Activated CD8-positive, alpha-beta memory T cell treated with anti-CD3 and anti-CD28 coated beads, Interleukin-2, amount 50 U/mL, for 24 hours (primary cell): ENCODE measurements around the gene MIF4GD.
"Not testable (repeated sequence)": the region's sequence is repeated elsewhere in the genome, so short reads cannot be mapped to it uniquely, and the experiment has no call there.

ENCODE experiments used
- DNase-seq: peaks from one replicate; pipeline ENCODE4 v3.0.0-alpha.2; 2020; ENCODE audit errors: extremely low read depth

Gene MIF4GD

DNA sequence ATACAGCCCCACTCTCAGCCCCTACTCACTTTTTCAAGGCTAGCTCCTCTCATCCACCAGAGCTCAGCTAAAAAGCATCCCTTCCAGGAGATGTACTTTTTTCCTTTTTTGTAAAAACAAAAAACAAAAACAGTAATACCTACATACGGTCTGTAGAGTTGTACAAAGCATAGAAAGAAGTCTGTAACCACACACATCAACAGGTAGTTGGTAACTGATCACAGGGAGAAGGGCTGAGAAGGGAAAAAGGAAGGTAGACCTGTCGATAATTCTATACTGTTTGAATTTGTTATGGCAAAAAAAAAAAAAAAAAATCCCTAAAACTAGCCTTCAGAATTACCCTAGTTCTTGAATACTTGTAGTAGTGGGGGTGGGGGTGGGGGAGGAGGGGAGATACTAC, 17.3 kb upstream of the MIF4GD start:
- no peak for DNase-seq

DNA sequence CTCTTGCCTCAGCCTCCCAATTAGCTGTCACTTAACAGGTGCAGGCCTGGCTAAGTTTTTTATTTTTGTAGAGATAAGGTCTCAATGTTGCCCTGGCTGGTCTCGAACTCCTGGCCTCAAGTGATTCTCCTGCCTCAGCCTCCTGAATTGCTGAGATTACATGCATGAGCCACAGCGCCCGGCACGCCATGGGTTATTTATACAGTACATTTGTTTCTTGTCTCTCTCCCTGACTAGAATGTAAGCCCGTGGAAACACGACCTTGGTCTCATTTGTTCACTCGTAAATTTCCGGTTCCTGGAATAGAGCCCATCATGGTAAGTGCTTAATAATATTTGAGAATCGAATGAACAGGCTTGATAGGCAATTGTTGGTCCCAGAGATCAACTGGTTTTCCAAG, 16.2 kb upstream of the MIF4GD start:
- no peak for DNase-seq

DNA sequence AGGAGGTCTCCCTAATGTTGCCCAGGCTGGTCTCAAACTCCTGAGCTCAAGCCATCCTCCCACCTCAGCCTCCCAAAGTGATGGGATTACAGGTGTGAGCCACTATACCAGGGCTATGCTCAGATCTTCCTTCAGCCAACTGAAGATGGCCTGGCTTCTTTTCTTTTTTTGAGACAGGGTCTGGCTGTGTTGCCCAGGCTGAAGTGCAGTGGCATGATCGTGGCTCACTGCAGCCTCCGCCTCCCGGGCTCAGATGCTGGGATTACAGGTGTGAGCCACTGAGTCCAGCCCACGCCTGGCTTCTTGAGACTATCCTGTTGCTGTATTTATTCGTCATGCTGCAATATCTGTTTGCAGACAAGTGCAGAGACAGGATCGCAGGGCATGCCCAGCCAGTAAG, 14.1 kb upstream of the MIF4GD start:
- DNase-seq, result no peak

DNA sequence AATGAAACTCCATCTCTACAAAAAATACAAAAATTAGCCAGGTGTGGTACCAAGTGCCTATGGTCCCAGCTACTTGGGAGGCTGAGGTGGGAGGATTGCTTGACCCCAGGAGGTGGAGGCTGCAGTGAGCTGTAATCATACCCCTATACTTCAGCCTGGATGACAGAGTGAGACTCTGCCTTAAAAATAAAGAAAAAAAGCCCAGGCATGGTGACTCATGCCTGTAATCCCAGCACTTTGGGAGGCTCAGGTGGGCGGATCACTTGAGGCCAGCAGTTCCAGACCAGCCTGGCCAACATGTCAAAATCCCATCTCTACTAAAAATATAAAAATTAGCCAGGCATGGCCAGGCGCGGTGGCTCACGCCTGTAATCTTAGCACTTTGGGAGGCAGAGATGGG, 9.2 kb upstream of the MIF4GD start:
- DNase-seq, result not testable (repeated sequence)

DNA sequence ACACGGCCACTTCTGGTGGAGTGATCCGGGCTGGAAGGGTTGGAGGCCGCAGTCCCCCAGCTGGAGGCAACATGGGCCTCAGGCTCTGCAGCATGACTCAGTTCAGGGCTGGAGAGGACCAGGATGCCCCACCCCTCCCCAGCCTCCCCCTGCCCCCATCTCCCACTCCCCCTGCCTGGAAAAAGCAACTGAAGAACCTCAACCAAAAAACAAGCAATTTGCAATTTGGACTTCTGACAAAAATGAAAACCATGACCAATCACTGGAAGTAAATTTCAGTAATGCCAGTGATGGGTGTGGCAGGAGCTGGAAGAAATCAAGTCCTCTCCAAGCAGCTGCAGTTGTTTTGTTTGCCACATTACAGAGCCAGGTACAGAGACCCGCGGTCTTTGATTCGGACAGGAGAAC, 6.6 kb upstream of the MIF4GD start:
- no peak for DNase-seq

DNA sequence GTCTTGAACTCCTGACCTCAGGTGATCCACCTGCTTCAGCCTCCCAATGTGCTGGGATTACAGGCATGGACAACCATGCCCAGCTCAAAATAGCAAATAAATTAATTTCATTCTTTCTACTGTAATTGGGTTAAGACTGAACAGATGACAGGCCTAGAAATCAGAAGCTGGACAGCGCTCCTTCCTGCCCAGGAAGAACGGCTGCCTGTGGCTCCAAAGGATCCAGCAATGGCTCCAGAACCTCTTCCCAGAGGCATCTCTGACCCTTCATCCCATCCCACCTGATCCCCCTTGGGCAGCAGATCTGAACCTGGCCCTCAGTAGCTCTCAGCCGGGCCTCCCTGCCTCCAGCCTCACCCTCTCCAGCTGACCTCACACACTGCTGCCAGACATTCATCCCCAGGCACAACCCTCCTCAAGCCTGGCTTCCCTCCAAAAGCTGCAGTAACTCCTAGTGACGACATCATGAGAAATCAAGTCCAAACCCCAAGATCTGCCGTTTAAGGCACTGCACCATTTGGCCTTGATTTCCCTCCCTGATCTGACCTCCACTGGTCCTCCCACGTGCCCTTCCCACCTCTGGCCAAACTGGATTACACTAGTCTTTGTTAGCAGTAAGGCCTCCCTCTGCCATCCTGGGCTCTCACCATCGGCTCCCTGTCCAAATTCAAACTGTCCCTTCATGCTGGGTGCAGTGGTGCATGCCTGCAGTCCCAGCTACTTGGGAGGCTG, 3.1 kb upstream of the MIF4GD start:
- DNase-seq, result no peak

DNA sequence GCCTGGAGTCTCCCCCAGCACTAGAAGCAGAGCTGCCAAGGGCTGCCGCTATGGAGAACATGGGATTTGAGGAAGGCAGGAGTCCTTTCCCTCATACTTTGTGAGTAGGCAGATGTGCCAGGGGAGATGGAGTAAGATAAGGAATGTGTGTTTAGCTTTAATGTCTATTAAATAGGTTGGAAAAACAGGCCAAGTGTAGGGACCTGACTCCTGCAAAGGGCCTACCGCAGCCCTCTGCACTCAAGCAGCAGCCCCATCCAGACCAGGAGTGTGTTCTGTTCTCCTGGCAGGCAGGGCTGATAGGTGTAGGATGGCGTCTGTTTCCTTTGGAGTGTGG, 1.8 kb upstream of the MIF4GD start:
- no peak for DNase-seq

DNA sequence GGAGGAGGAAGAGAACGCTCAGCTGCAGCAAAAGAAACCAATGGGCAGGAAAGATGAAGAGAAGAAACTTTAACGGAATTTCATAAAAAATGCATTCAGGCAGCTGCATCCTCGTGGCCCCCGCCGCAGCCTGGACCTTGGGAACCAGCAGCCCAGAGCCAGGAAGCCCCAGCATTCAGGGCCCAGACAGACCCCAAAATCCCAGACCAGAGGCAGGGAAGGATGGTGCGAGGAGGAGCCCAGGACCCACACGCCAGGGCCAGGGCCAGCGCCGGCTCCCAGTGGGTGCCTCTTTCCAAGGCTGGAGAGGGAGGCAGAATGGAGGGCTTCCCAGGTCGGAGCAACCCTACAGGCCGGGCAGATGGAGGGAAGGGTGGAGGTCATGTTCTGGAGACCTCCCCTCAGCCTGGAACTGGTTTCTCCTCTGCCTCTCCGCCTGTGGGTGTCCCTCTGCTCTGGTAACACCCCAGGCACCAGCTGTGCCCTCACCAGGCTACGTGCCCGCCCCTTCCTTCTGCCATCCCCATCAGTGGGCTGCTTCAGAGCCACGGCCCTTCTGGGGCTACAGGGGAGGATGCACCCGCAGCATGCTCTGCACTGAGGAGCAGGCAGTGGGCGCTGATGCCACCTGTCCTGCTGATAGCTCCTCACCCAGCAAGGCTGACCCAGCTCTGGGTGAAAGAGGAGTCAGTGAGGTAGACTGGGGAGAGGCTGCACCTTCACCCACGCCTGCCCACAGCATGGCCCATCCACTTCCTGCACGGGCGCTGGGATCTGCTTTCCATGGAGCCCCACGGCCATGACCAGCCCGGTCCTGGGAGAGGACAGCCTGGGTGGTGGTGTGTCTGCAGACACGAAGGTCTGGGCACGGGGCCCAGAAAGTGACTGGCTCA, 1.2 kb upstream of the MIF4GD start:
- no peak for DNase-seq

DNA sequence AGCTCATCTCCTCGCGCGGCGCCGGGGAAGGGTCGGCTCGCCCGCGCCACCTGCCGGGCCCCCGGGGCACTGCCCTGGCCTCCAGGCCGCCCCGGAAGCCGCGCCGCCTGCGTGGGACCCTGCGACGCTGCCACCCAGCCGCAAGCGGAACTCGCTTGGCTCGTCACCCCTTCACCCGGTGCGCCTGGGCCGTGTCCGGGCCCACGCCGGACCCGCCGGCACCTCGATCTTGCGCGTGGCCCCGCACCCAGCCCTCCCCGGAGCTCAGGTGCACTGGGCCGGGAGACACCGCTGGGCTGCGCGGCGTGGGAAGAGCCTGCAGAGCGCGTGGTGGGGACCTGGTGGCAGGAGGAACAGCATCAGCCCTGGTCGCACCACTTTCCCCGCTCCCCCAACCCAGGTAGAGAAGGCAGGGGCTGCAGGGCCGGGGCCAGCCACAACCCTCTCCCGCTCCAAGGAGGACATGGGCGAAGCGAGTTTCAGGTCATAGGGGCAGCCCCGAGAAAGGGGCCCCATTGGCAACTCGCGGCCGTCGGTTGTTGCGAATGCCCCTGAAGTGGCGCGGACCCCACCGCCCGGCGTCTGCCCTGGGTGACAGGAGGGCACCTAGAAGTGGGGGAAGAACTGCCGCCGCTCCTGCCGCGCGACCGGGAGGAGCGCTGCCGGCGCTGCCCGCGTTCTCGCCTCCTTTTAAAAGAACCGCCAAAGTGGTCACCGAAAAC, 363 bp upstream of the MIF4GD start:
- no peak for DNase-seq

DNA sequence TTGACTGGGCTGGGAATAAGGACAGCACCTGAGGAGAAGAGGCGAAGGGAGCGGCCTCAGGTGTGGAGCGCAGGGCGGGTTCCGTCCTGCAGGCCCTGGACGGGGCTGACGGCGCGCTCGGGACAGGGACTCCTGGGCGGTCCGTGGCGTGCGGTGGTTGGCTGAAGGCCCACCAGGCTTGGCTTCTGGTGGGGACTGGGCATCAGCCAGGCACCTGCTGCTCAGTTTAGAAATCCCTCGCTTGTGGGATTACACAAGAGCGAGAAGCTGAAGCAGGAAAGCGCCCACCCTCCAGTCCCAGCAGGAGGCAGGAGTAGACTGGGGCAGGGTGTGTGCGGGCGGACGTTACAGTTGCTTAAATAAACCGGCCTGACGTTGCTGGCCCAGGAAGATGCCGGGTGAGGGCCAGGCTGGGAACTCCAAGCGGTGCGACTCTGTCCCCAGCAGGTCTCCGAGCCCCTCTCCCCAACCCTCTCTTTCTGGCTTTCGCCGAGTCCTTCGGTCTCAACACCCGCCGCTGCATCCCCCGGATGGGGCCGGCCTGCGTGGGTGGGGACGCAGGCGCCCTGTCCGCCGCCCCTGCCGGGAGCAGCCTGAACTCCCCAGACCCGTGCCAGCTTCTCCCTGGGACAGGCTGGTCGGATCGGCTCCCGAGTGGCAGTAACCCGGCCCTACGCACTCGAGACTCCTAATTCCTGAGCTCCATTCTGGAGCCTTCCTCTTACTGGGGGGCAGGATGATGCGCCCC, 639 bp downstream of the MIF4GD start:
- DNase-seq, result no peak

DNA sequence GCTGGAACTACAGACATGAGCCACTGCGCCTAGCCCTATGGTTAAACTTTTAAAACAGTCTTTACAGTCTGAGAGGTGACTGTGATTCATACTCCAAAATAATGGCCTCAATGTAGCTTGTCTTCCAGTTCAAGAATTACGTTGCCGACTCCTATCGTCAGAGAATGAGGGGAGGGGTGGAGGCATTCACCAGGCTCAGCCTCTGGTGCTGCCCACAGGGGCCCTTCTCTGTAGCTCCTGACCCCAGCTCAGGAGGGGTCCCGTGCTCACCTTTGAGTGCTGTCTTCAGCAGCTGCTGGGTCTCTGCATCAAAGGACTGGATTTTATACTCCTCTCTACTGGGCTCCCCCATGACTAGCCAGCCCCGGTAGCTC, 1.2 kb downstream of the MIF4GD start:
- no peak for DNase-seq

DNA sequence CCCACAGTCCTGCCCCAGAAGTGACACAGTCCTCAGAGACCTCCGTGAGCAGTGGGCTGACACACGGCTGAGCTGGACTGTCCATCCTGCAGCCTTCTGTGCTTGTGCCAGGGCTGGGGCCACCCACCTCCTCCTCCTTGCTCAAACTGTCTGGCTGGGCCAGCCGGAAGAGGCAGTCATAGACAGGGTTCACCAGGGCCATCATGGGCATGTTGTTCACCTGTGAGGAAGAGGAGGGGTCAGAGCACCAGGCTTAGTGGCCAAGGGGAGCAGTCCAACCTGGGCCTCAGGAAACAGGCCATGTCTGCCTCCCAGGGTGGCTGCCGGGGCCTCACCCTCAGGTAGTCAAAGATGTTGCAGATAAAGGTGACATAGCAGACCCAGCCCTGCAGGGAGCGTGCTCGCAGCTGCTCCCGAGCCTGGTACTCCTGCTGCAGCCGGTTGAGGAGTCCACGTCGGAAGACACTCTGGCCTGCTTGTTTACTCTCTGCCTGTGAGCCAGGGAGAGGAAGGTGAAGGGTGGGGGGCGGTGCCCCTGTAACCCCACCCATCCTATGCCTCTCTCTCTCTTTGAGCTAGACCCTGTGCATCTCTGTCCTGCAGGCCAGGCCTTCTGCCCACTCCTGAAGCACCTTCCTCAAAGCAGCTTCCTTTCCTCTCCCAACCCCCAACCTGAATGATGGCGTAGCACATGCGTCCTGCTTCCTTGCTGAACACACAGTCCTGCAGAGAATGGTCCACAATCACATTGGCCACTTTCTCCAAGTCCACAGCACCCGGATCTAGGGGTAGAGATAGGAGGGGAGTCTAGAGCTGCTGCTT, 3.4 kb downstream of the MIF4GD start:
- no peak for DNase-seq

DNA sequence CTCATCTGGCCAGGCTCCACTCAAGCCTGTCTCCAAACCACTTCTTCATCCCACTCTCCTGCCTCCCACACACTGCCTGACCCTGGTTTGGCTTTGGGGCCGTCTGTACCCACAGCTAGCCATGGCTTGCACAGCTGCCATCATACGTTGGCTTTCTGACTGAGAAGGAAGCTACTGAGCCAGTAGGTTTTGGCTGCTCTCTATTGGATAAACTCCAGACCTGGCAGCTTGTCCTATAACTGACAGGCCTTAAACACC, 3.9 kb downstream of the MIF4GD start:
- DNase-seq, result no peak

DNA sequence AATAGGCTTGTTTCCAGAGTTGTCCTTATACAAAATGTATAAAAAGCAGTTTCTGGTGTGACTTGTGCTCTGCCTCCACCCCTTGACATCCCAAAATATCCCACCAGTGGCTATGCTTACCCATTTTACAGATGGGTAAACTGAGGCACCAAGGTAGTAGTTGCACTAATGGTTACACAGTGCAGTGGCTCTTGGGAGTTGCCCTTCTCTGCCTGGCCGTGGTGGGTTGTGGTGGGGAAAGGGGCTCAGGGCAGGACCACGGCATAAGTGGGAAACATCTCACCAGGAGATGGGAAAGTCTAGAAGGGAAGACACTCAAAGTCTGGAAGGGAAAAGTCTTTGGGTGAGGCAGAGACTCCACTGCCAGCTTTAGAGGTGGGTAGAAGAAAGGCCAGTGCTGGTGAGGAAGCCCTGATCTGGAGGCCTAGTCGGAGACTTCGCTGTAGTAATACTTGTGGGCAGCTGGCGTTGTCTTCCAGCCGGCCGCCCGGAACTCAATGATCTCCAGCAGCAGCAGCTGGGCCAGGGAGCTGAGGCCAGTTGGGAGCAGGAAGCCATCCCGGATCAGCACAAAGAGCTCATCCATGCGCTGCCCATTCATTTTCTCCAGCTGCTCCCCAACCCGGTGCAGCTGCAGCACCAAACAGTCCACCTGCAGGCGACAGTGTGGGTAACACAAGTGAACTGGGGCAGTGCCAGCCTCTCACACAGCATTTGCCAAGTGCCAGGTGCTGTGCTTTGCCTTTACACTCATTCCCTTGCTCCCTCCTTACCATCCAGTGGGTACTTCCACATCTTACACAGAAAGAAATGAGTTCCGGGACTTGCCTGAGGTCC, 4.5 kb downstream of the MIF4GD start:
- no peak for DNase-seq

DNA sequence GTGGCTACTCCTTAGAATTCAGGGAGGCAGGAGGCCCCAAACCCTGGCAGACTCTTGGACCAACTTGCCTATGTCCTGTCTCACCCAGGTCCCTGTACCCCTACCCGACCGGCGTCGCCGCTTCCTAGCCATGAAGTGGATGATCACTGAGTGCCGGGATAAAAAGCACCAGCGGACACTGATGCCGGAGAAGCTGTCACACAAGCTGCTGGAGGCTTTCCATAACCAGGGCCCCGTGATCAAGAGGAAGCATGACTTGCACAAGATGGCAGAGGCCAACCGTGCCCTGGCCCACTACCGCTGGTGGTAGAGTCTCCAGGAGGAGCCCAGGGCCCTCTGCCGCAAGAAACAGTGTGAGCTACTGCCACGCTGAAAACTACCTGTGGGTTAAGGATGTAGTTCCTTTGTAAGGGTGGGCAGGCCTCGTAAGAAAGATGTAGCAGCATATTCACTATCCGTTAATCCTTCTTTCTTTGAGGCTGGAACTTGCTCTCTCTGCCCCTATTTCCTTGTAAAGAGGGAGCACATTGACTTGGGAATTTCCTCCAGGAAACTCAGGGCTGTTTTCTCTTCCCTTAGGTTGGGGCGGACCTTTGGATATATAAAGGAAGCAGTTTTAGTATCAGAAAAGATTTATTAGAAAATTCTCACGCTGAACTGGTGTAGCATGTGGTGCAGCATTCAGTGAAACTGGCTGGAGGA, 5.3 kb downstream of the MIF4GD start:
- no peak for DNase-seq

DNA sequence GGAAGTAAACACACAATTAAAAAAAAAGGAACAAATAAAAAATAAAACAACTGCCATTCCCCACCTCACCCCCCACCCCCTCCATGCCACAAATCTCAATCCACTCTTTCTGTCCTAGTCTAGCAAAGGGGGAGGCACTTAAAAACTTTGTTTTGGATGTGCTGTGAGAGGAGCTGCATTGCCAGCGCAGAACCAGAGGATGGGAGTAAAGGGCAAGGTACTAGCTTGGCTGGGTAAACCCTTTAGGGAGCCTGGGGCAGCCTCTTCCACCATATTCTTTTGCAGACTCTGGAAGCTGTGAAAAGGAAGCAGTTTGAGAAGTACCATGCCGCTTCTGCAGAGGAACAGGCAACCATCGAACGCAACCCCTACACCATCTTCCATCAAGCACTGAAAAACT, 8.0 kb downstream of the MIF4GD start:
- DNase-seq, result no peak

DNA sequence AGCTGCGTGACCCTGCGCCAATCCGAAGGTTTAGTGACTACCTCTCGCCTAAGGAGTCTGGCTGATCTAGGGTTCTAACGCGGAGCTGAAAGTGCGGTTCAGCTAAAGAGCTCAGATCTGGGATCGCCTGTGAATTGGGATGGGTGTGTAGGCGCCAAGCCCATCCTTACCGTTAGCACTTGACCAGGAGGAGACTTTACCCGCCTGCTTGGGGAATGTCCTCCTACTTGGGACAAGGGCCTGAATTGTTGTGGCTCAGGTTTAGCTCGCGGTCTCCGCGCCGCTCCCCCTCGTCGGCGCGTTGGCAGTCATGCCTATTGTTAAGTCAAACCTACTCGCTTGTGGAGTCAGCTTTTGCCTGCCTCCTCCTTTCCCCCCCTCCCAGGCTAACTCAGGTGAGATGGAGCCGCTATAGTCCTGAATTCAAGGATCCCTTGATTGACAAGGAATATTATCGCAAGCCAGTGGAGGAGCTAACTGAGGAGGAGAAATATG, 8.9 kb downstream of the MIF4GD start:
- DNase-seq, result no peak

DNA sequence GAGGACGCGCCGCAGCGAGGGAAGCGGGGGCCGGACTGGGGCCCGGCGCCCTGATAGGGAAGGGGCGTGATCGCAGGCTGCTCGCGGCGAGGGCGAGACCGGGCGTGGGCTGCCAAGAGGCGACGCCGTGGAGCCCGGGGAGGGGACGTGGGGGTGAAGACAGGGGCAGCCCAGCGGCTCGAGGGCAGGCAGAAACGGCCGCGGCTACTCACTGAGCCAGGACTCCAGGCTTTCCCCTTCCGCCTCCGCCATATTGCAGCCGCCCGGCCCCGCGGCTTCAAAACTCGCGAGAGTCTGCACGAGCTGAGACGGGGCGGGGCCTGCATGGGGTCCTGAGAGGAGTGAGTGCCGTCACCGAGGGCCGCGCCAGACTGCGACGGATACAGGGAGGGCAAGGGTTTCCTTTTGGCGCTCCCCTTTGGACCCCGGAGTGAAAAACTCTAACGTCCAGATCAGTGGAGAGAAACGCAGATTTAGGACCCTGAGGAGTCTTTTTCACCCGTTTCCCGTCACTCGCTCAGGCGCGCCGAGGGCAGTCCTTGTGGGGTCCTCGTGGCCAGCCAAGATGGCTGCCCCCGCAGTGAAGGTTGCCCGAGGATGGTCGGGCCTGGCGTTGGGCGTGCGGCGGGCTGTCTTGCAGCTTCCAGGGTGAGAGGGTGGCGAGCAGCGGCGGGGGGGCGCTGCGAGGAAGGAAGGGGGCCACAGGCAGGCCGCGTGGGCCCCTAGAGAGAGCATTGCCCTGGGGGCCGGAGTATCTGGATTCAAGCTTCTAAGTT, 9.5 kb downstream of the MIF4GD start, which contains the start of the genes GGA3 and MRPS7:
Gene GGA3, minus strand, starts transcription at position 271 of the 776 bp plus-strand sequence. Its CDS starts 19 bp downstream, at position 252.
Gene MRPS7, plus strand, starts transcription at position 544 of the 776 bp plus-strand sequence. Its CDS starts 22 bp downstream, at position 566.
- peak; percentile 89 for DNase-seq
